GM12892 (cell line): Measurements from ENCODE around the gene MTMR1.

Experiments used
- POLR2A ChIP-seq: IDR thresholded peaks from 2 replicates; pipeline ENCODE4 v1.6.1; 2011; ENCODE audit warnings: low read depth, low read length, control low read depth
- POLR2AphosphoS5 ChIP-seq: IDR thresholded peaks from 2 replicates; pipeline ENCODE4 v1.6.1; 2011; ENCODE audit warnings: low read depth, low read length, control low read depth
- TAF1 ChIP-seq: IDR thresholded peaks from 2 replicates; pipeline ENCODE4 v1.6.1; 2011; ENCODE audit warnings: low read depth, mild to moderate bottlenecking, control low read depth, low read length, borderline replicate concordance

GRCh38 chrX:150651906-150652305 lies 41.3 kb upstream of the MTMR1 start:
- TF ChIP-seq POLR2AphosphoS5 = no peak
- no peak for TF ChIP-seq POLR2A
- no peak for TF ChIP-seq TAF1
